Activated naive CD8-positive, alpha-beta T cell treated with anti-CD3 and anti-CD28 coated beads, Interleukin-2, amount 50 U/mL, for 24 hours (primary cell): ENCODE data around the gene CARMIL1.

Experiments
- ATAC-seq: fragments of 150-1000 bp; cut with Tn5 transposase; one replicate; pipeline ENCODE4 v1.10.0; 2021
- DNase-seq: peaks from one replicate; pipeline ENCODE4 v3.0.0; 2021
- H3K27ac Mint-ChIP-seq: one replicate; pipeline ENCODE4 v1.8.0; 2021; ENCODE audit warnings: mild to moderate bottlenecking, mixed read lengths
- H3K27me3 Mint-ChIP-seq: one replicate; pipeline ENCODE4 v1.8.0; 2021; ENCODE audit warnings: mixed read lengths
- H3K36me3 Mint-ChIP-seq: one replicate; pipeline ENCODE4 v1.8.0; 2021; ENCODE audit warnings: low read depth, mixed read lengths
- H3K4me1 Mint-ChIP-seq: one replicate; pipeline ENCODE4 v1.8.0; 2021; ENCODE audit warnings: mixed read lengths
- H3K4me3 Mint-ChIP-seq: one replicate; pipeline ENCODE4 v1.8.0; 2021; ENCODE audit warnings: mild to moderate bottlenecking, moderate library complexity, mixed read lengths
- H3K9me3 Mint-ChIP-seq: one replicate; pipeline ENCODE4 v1.8.0; 2021; ENCODE audit warnings: mixed read lengths

CARMIL1 gene

GRCh38 chr6:25401711-25402110 is 122.5 kb downstream of the CARMIL1 start:
- Mint-ChIP-seq H3K4me3 (no peak overlapping the region), H3K4me1 (no peaks in the 10 kb centered on the region), H3K36me3 (no peaks in the 10 kb centered on the region), H3K27ac (no peak overlapping the region), H3K27me3 (no peaks in the 10 kb centered on the region), H3K9me3 (peaks cover 6% of the 10 kb centered on the region)
- DNase-seq: no peak
- ATAC-seq: no peak

DNA sequence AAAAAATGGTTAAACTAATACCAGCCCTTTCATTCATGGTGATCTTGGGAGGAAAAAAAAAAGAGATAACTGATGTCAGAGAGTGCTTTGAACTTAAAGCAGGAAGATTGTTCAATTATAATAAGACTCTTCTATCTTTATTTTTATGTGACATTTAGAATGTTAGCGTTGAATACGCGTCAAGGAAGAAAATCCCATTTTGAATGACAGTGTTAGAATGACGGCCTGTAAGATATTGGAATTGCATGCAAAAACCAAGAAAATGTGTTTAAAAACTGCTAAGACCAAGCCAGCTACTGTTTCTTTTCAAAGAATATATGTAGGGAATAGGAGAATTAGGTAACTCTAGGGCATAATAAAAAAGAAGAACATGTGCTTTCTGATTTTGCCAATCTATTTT is 123.0 kb downstream of the CARMIL1 start:
- H3K27me3 Mint-ChIP-seq: no peaks in the 10 kb centered on the region
- H3K36me3 Mint-ChIP-seq: no peaks in the 10 kb centered on the region
- DNase-seq (no peak), ATAC-seq (no peak)
- H3K4me1 Mint-ChIP-seq: no peaks in the 10 kb centered on the region
- H3K9me3 Mint-ChIP-seq: peaks cover 6% of the 10 kb centered on the region
- H3K27ac Mint-ChIP-seq: no peak overlapping the region
- no peak overlapping the region for H3K4me3 Mint-ChIP-seq

- H3K27ac Mint-ChIP-seq: no peak overlapping the region
- DNase-seq (no peak), ATAC-seq (no peak)
- no peaks in the 10 kb centered on the region for H3K36me3 Mint-ChIP-seq
- no peaks in the 10 kb centered on the region for H3K27me3 Mint-ChIP-seq
- H3K4me1 Mint-ChIP-seq: no peaks in the 10 kb centered on the region
- peaks cover 6% of the 10 kb centered on the region for H3K9me3 Mint-ChIP-seq
- no peak overlapping the region for H3K4me3 Mint-ChIP-seq
Observed at GRCh38 chr6:25403150-25403549, 124.0 kb downstream of the CARMIL1 start.

- H3K9me3 Mint-ChIP-seq: peaks cover 6% of the 10 kb centered on the region
- H3K36me3 Mint-ChIP-seq: no peaks in the 10 kb centered on the region
- no peaks in the 10 kb centered on the region for H3K27me3 Mint-ChIP-seq
- H3K4me3 Mint-ChIP-seq: no peak overlapping the region
- no peaks in the 10 kb centered on the region for H3K4me1 Mint-ChIP-seq
- H3K27ac Mint-ChIP-seq: peak overlapping the region; percentile 85
- ATAC-seq (no peak), DNase-seq (no peak)
Observed at GRCh38 chr6:25404091-25404490, 124.9 kb downstream of the CARMIL1 start.

GRCh38 chr6:25404693-25405169 is 125.6 kb downstream of the CARMIL1 start:
- H3K4me1 Mint-ChIP-seq: no peaks in the 10 kb centered on the region
- peaks cover 6% of the 10 kb centered on the region for H3K9me3 Mint-ChIP-seq
- DNase-seq: peak; percentile 21
- no peaks in the 10 kb centered on the region for H3K36me3 Mint-ChIP-seq
- peak; percentile 70 for ATAC-seq
- H3K27ac Mint-ChIP-seq: peak overlapping the region; percentile 85
- H3K27me3 Mint-ChIP-seq: no peaks in the 10 kb centered on the region
- H3K4me3 Mint-ChIP-seq: no peak overlapping the region

- no peaks in the 10 kb centered on the region for H3K36me3 Mint-ChIP-seq
- no peak overlapping the region for H3K4me3 Mint-ChIP-seq
- H3K4me1 Mint-ChIP-seq: peaks cover 5% of the 10 kb centered on the region
- H3K27ac Mint-ChIP-seq: no peak overlapping the region
- H3K9me3 Mint-ChIP-seq: peaks cover 6% of the 10 kb centered on the region
- DNase-seq (no peak), ATAC-seq (no peak)
- H3K27me3 Mint-ChIP-seq: no peaks in the 10 kb centered on the region
Observed at GRCh38 chr6:25405442-25405841, 126.3 kb downstream of the CARMIL1 start.

GRCh38 chr6:25407431-25407830 is 128.3 kb downstream of the CARMIL1 start:
- Mint-ChIP-seq H3K4me3 (no peak overlapping the region), H3K36me3 (no peaks in the 10 kb centered on the region), H3K9me3 (peaks cover 6% of the 10 kb centered on the region), H3K4me1 (peaks cover 5% of the 10 kb centered on the region), H3K27me3 (no peaks in the 10 kb centered on the region), H3K27ac (no peak overlapping the region)
- DNase-seq: no peak
- no peak for ATAC-seq

GRCh38 chr6:25410102-25410501 is 130.9 kb downstream of the CARMIL1 start:
- Mint-ChIP-seq H3K9me3 (no peaks in the 10 kb centered on the region), H3K27ac (peak overlapping the region; percentile 30), H3K36me3 (no peaks in the 10 kb centered on the region), H3K27me3 (no peaks in the 10 kb centered on the region), H3K4me3 (peak overlapping the region; percentile 37), H3K4me1 (peaks cover 28% of the 10 kb centered on the region)
- no peak for DNase-seq
- no peak for ATAC-seq

GRCh38 chr6:25411316-25411950 is 132.3 kb downstream of the CARMIL1 start:
- Mint-ChIP-seq H3K36me3 (no peaks in the 10 kb centered on the region), H3K4me1 (peaks cover 28% of the 10 kb centered on the region), H3K4me3 (no peak overlapping the region), H3K9me3 (no peaks in the 10 kb centered on the region), H3K27ac (no peak overlapping the region), H3K27me3 (no peaks in the 10 kb centered on the region)
- DNase-seq (no peak), ATAC-seq (no peak)

GRCh38 chr6:25413207-25413905 is 134.2 kb downstream of the CARMIL1 start:
- ATAC-seq (peak; percentile 66), DNase-seq (no peak)
- H3K9me3 Mint-ChIP-seq: no peaks in the 10 kb centered on the region
- H3K4me3 Mint-ChIP-seq: no peak overlapping the region
- no peaks in the 10 kb centered on the region for H3K36me3 Mint-ChIP-seq
- peaks cover 28% of the 10 kb centered on the region for H3K4me1 Mint-ChIP-seq
- H3K27me3 Mint-ChIP-seq: no peaks in the 10 kb centered on the region
- H3K27ac Mint-ChIP-seq: no peak overlapping the region

DNA sequence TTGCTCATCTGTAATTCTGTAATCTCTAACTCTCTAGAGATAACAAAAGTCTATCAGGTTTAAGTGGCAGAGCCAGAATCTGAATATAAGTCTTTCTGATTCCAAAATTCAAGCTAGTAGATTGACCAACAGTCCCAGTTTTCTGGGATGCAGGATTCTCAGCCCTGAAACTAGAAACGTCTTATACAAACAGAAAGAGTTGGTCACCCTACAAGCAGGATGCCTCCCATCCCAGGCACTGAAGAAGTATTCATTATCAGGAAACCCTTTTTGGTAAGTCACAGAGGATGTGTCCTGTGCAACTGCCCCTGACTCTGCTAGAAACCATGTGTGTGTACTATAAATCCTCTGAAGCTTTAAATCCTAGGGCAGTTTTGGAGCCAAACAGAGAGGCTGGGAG is 135.0 kb downstream of the CARMIL1 start:
- no peak overlapping the region for H3K4me3 Mint-ChIP-seq

DNA sequence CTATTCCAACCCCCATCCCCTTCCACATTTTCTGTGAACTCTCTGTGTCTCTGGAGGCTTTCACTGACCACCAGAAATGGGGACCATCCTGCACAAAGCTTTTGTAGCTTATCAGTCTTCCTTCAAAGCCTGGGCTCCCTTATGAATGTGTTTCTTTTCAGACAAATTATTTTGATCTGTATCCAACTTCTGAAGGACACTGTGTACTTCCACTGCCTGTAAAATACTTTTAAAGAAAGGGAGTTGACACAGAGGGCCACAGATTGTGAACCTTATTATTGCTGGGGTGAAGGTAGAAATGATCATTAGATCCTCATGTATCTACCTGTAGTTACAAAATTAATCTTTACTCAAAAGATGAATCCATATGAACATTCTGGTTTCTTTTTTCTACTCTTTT is 135.6 kb downstream of the CARMIL1 start:
- Mint-ChIP-seq H3K27me3 (no peaks in the 10 kb centered on the region), H3K27ac (no peak overlapping the region), H3K4me1 (peaks cover 30% of the 10 kb centered on the region), H3K4me3 (no peak overlapping the region), H3K9me3 (peaks cover 5% of the 10 kb centered on the region), H3K36me3 (no peaks in the 10 kb centered on the region)
- no peak for DNase-seq
- ATAC-seq: no peak

More for the DNA sequence above, 135.0 kb downstream of the CARMIL1 start:
- Mint-ChIP-seq H3K9me3 (peaks cover under 1% of the 10 kb centered on the region), H3K27me3 (no peaks in the 10 kb centered on the region), H3K4me1 (peaks cover 28% of the 10 kb centered on the region), H3K27ac (no peak overlapping the region), H3K36me3 (no peaks in the 10 kb centered on the region)
- no peak for DNase-seq
- no peak for ATAC-seq

DNA sequence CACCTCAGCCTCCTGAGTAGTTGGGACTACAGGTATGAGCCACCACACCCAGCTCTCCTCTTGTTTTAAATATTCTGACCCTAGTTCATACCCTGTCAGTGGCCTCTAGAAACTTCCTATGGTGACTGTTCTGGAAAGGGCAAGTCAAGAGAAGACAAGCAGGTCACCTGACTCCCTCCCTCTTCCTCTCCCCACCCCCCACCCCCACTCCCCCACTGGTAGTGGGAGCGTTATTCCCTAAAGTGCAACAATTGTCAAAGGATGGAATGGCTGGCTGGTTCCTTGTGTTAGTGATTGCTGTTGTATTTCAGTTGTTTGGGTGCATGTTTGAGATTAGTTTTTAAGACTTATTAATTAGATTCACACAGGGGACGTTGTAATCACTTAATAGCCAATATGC is 136.1 kb downstream of the CARMIL1 start:
- Mint-ChIP-seq H3K36me3 (peaks cover 2% of the 10 kb centered on the region), H3K9me3 (peaks cover 9% of the 10 kb centered on the region), H3K4me3 (no peak overlapping the region), H3K27me3 (no peaks in the 10 kb centered on the region), H3K4me1 (peaks cover 27% of the 10 kb centered on the region), H3K27ac (no peak overlapping the region)
- DNase-seq (no peak), ATAC-seq (no peak)

- DNase-seq: no peak
- Mint-ChIP-seq H3K27ac (no peak overlapping the region), H3K27me3 (no peaks in the 10 kb centered on the region), H3K9me3 (peaks cover 12% of the 10 kb centered on the region), H3K4me1 (peaks cover 26% of the 10 kb centered on the region), H3K4me3 (no peak overlapping the region), H3K36me3 (peaks cover 5% of the 10 kb centered on the region)
- no peak for ATAC-seq
Observed at GRCh38 chr6:25415701-25416100, 136.5 kb downstream of the CARMIL1 start.

DNA sequence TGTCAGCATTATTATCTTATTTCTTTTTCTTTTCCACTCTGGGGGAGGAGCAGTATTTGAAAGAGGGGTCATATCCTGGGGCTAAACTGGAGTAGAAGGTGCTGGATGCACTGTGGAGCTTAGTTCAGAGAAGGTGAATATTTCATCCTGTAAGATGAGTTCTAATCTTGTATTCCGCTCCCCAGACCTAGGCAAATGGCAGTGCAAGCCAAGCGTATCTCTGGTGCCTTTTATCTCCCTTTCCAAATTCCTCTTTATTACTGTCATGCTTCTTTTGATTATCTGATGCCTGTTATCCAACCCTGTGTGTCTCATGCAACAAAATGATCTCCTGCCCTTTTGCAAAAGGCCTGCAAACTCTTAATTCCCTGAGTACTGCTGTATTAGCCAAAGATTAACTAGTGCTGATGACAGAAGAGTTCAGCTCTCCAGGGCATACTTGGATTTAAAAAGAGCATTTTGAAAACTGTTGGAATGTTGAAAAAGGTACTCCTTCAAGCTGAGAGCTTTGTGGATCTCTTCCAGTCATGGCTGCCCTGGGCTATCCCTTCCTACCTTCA is 138.0 kb downstream of the CARMIL1 start:
- no peaks in the 10 kb centered on the region for H3K27me3 Mint-ChIP-seq
- H3K4me1 Mint-ChIP-seq: peaks cover 26% of the 10 kb centered on the region
- peaks cover 12% of the 10 kb centered on the region for H3K9me3 Mint-ChIP-seq
- ATAC-seq: no peak
- H3K4me3 Mint-ChIP-seq: no peak overlapping the region
- no peak overlapping the region for H3K27ac Mint-ChIP-seq
- peaks cover 5% of the 10 kb centered on the region for H3K36me3 Mint-ChIP-seq
- DNase-seq: no peak
